B cell (primary cell): ENCODE measurements around the gene ZMAT3. TPM values are rescaled to one million over a fixed set of nuclear protein-coding genes. Genes with fewer than 3 reads are reported as not detected.

ENCODE experiments used
- ATAC-seq: fragments of 200-7000 bp; cut with Tn5 transposase; one replicate; pipeline ENCODE4 v1.10.0; 2021; ENCODE audit warnings: low read depth, mild to moderate bottlenecking, moderate number of reproducible peaks, moderate library complexity
- CTCF ChIA-PET: fragments of 350-600 bp; sonication (Branson Sonifier 250); formaldehyde crosslinking; loops from one replicate; lab custom pipeline; 2021; ENCODE audit warnings: antibody characterized with exemption, inconsistent platforms; lab: Charles Lee
- POLR2A ChIA-PET: fragments of 350-600 bp; sonication (Branson Sonifier 250); formaldehyde crosslinking; loops from one replicate; lab custom pipeline; 2021; ENCODE audit warnings: antibody characterized with exemption; lab: Charles Lee
- DNase-seq: peaks from one replicate; pipeline ENCODE4 v3.0.0; 2013
- H2AFZ ChIP-seq: 2 replicates; pipeline ENCODE4 v1.6.1; 2012; ENCODE audit warnings: mild to moderate bottlenecking, low read depth, low read length; ENCODE audit not compliant: insufficient read depth, poor library complexity, severe bottlenecking
- H3K27ac ChIP-seq, 2 donors: 1 replicate in 1 of 2; 2 replicates in 1 of 2; pipeline ENCODE4 v1.5.1; 2012 to 2013; ENCODE audit warnings: low read length in 2 of 2, mild to moderate bottlenecking in 2 of 2, moderate library complexity in 1 of 2
- H3K27me3 ChIP-seq, 4 experiments: fragments of 200-600 bp in 1 of 4; sonication (generic) in 1 of 4; replicated peaks in 1 of 4; 1 replicate in 2 of 4; 2 replicates in 2 of 4; pipeline versions ENCODE4 v1.6.1 to v1.7.0; 2013 to 2016; ENCODE audit warnings: low read length in 3 of 4, mild to moderate bottlenecking in 2 of 4, mixed read lengths in 1 of 4, moderate library complexity in 1 of 4; ENCODE audit not compliant: insufficient read depth in 4 of 4, control insufficient read depth in 3 of 4; ENCODE audit errors: control extremely low read depth in 1 of 4
- H3K36me3 ChIP-seq, 2 experiments: replicated peaks in 1 of 2; 1 replicate in 1 of 2; 2 replicates in 1 of 2; pipeline versions ENCODE4 v1.6.1 to v1.7.1; 2013; ENCODE audit warnings: low read length in 1 of 2; ENCODE audit not compliant: insufficient read depth in 2 of 2, control insufficient read depth in 1 of 2; ENCODE audit errors: control extremely low read depth in 1 of 2, extremely low read depth in 1 of 2
- H3K4me1 ChIP-seq, 2 donors: fragments of 200-600 bp in 1 of 2; sonication (generic) in 1 of 2; 1 replicate in 1 of 2; 2 replicates in 1 of 2; pipeline versions ENCODE4 v1.5.1 to v1.6.1; 2013 to 2017; ENCODE audit warnings: low read length in 2 of 2; ENCODE audit not compliant: control insufficient read depth in 2 of 2, insufficient read depth in 2 of 2
- H3K4me2 ChIP-seq: replicated peaks from 2 replicates; pipeline ENCODE3; 2012; ENCODE audit warnings: mild to moderate bottlenecking, low read depth, low read length; ENCODE audit not compliant: poor library complexity, severe bottlenecking
- H3K4me3 ChIP-seq, 5 experiments: fragments of 200-600 bp in 1 of 5; sonication (generic) in 1 of 5; 1 replicate in 3 of 5; 2 replicates in 2 of 5; pipeline versions ENCODE4 v1.5.1 to v1.7.0; 2011 to 2016; ENCODE audit warnings: low read length in 4 of 5, mild to moderate bottlenecking in 4 of 5, low read depth in 2 of 5, control low read depth in 1 of 5, moderate library complexity in 1 of 5; ENCODE audit not compliant: insufficient read depth in 1 of 5; ENCODE audit errors: control extremely low read depth in 1 of 5, extremely low read depth in 1 of 5
- H3K79me2 ChIP-seq: fragments of 200-600 bp; sonication (generic); one replicate; pipeline ENCODE4 v1.6.0; 2016; ENCODE audit warnings: low read length; ENCODE audit not compliant: control insufficient read depth, insufficient read depth
- H3K9ac ChIP-seq: fragments of 200-600 bp; sonication (generic); 2 replicates; pipeline ENCODE4 v1.6.1; 2017; ENCODE audit warnings: mild to moderate bottlenecking, low read length, moderate library complexity
- H3K9me3 ChIP-seq, 3 donors: one replicate each; pipeline versions ENCODE4 v1.6.1 to v1.7.1; 2013; ENCODE audit warnings: low read length in 2 of 3; ENCODE audit not compliant: control insufficient read depth in 2 of 3, insufficient read depth in 1 of 3; ENCODE audit errors: control extremely low read depth in 1 of 3
- H4K20me1 ChIP-seq: 2 replicates; pipeline ENCODE4 v1.6.0; 2012; ENCODE audit warnings: mild to moderate bottlenecking, low read length; ENCODE audit not compliant: insufficient read depth, control insufficient read depth, poor library complexity, severe bottlenecking
- H3K27ac Mint-ChIP-seq: one replicate; pipeline ENCODE4 v1.8.0; 2021; ENCODE audit warnings: mixed read lengths
- H3K27me3 Mint-ChIP-seq: one replicate; pipeline ENCODE4 v1.8.0; 2021; ENCODE audit warnings: mixed read lengths
- H3K4me1 Mint-ChIP-seq: one replicate; pipeline ENCODE4 v1.8.0; 2021; ENCODE audit warnings: mixed read lengths
- H3K4me3 Mint-ChIP-seq: one replicate; pipeline ENCODE4 v1.8.0; 2021; ENCODE audit warnings: mixed read lengths
- H3K9me3 Mint-ChIP-seq: one replicate; pipeline ENCODE4 v1.8.0; 2022; ENCODE audit warnings: mixed read lengths; ENCODE audit not compliant: insufficient read depth
- CTCF ChIP-seq: fragments of 200-600 bp; IDR thresholded peaks from one replicate; pipeline ENCODE4 v1.8.0; 2022; ENCODE audit warnings: antibody characterized with exemption, mild to moderate bottlenecking
- EZH2 ChIP-seq: IDR thresholded peaks from 2 replicates; pipeline ENCODE4 v1.6.1; 2012; ENCODE audit warnings: borderline replicate concordance, low read depth, mild to moderate bottlenecking, moderate library complexity, low read length; ENCODE audit not compliant: insufficient read depth, poor library complexity, severe bottlenecking
- WGBS: methylation state at CpG from one replicate; pipeline ENCODE4 v1.1.5; 2013; ENCODE audit warnings: missing lambda C conversion rate; ENCODE audit not compliant: insufficient coverage; 5-methylcytosine and 5-hydroxymethylcytosine counted together
- intact Hi-C: fragments of 100-400 bp; cut with micrococcal nuclease; formaldehyde crosslinking; loops from one replicate; pipeline ENCODE4 v1.10.0; 2022
- polyA plus RNA-seq: library from polyadenylated mRNA; depleted of rRNA; stranded (reverse); fragments of >200 nt; gene quantifications from 2 replicates; pipeline ENCODE4 v1.2.3, GENCODE V29; 2012
- total RNA-seq, 2 donors: library from RNA; stranded (reverse); fragments of 120-200 nt in 1 of 2; gene quantifications; 1 replicate in 1 of 2; 2 replicates in 1 of 2; pipeline versions ENCODE4 v1.2.3 to v1.2.4, GENCODE V29; 2013 to 2022

The ZMAT3 gene
- total and polyA plus RNA-seq, 2 donors (not counting 1 experiment from before 2014, with no cell fraction given), result 3.6 to 19.5 TPM

- Histone ChIP-seq H4K20me1 (no peaks in the 10 kb centered on the region), H3K27me3 (peaks cover 0 to 2% (median 0%) of the 10 kb centered on the region in 4 experiments), H3K27ac (no peak overlapping the region), H2AFZ (no peak overlapping the region), H3K4me1 (no peaks in the 10 kb centered on the region), H3K4me3 (no peak overlapping the region), H3K36me3 (no peaks in the 10 kb centered on the region), H3K9ac (no peak overlapping the region), H3K9me3 (peaks cover 0 to 6% (median 0%) of the 10 kb centered on the region in 3 donors), H3K4me2 (no peak overlapping the region), H3K79me2 (no peaks in the 10 kb centered on the region)
- Mint-ChIP-seq H3K4me3 (no peak overlapping the region), H3K9me3 (no peaks in the 10 kb centered on the region), H3K27ac (no peak overlapping the region), H3K4me1 (no peaks in the 10 kb centered on the region), H3K27me3 (no peaks in the 10 kb centered on the region)
- no peak for TF ChIP-seq EZH2
- no peak for TF ChIP-seq CTCF
- POLR2A ChIA-PET, result no interaction called here
- no peak for ATAC-seq
- intact Hi-C loops, result no loop called here
- DNase-seq, result no peak
- CTCF ChIA-PET, result no interaction called here
Observed at GRCh38 chr3:179000144-179000543, 71.5 kb downstream of the ZMAT3 start.

- H4K20me1 ChIP-seq, result no peaks in the 10 kb centered on the region
- no peak overlapping the region for H3K4me2 ChIP-seq
- H3K4me3 ChIP-seq, result no peak overlapping the region
- H3K27ac ChIP-seq, result no peak overlapping the region
- ChIA-PET CTCF (no interaction called here), POLR2A (no interaction called here)
- no peak overlapping the region for H3K9ac ChIP-seq
- Mint-ChIP-seq H3K27ac (no peak overlapping the region), H3K4me3 (no peak overlapping the region), H3K4me1 (no peaks in the 10 kb centered on the region), H3K27me3 (no peaks in the 10 kb centered on the region), H3K9me3 (no peaks in the 10 kb centered on the region)
- intact Hi-C loops, result no loop called here
- no peak overlapping the region for H2AFZ ChIP-seq
- H3K4me1 ChIP-seq, result no peaks in the 10 kb centered on the region
- DNase-seq (no peak), ATAC-seq (no peak)
- H3K27me3 ChIP-seq, result no peaks in the 10 kb centered on the region
- H3K36me3 ChIP-seq, result no peaks in the 10 kb centered on the region
- peaks cover 0 to 4% (median 1%) of the 10 kb centered on the region in 3 donors for H3K9me3 ChIP-seq
- TF ChIP-seq EZH2, result no peak
- TF ChIP-seq CTCF, result no peak
- no peaks in the 10 kb centered on the region for H3K79me2 ChIP-seq
- WGBS, result 94% methylated on average over 2 of the region's 2 CpGs
Observed at GRCh38 chr3:178996399-178996798, 75.2 kb downstream of the ZMAT3 start.
